Heart left ventricle (tissue), 16 donors: Measurements from ENCODE around the gene DENND4B. TPM values are rescaled to one million over a fixed set of nuclear protein-coding genes. Genes with fewer than 3 reads are reported as not detected.

Source experiments
- ATAC-seq, 4 donors: fragments of 200-7000 bp; cut with Tn5 transposase; one replicate each; pipeline ENCODE4 v1.9.1; 2020 to 2022; ENCODE audit warnings: moderate library complexity in 4 of 4, mild to moderate bottlenecking in 3 of 4, moderate number of reproducible peaks in 1 of 4
- DNase-seq, 5 donors: peaks; one replicate each; pipeline ENCODE4 v3.0.0-alpha.2; 2020
- H3K27ac ChIP-seq, 12 donors: fragments of 200-600 bp; sonication (generic) in 4 of 12; one replicate each; pipeline versions ENCODE4 v1.5.0 to v1.8.0; 2016 to 2022; ENCODE audit warnings: mild to moderate bottlenecking in 2 of 12
- H3K27me3 ChIP-seq, 9 donors: fragments of 200-600 bp; sonication (generic) in 2 of 9; one replicate each; pipeline versions ENCODE4 v1.5.1 to v1.8.0; 2016 to 2022; ENCODE audit warnings: mild to moderate bottlenecking in 3 of 9
- H3K36me3 ChIP-seq, 9 donors: fragments of 200-600 bp; sonication (generic) in 2 of 9; one replicate each; pipeline versions ENCODE4 v1.5.0 to v1.8.0; 2018 to 2022; ENCODE audit warnings: mild to moderate bottlenecking in 2 of 9
- H3K4me1 ChIP-seq, 12 donors: fragments of 200-600 bp; sonication (generic) in 4 of 12; one replicate each; pipeline versions ENCODE4 v1.5.0 to v1.8.0; 2016 to 2022; ENCODE audit warnings: mild to moderate bottlenecking in 3 of 12
- H3K4me3 ChIP-seq, 12 donors: fragments of 200-600 bp; sonication (generic) in 4 of 12; one replicate each; pipeline versions ENCODE4 v1.5.0 to v1.8.0; 2017 to 2022; ENCODE audit warnings: mild to moderate bottlenecking in 9 of 12, moderate library complexity in 4 of 12
- H3K9me3 ChIP-seq, 12 donors: fragments of 200-600 bp; sonication (generic) in 4 of 12; one replicate each; pipeline versions ENCODE4 v1.5.0 to v1.8.0; 2016 to 2022; ENCODE audit warnings: mild to moderate bottlenecking in 1 of 12
- POLR2A ChIP-seq, 2 donors: fragments of 450-650 bp; IDR thresholded peaks; one replicate each; pipeline ENCODE4 v1.6.1; 2017; ENCODE audit warnings: antibody characterized with exemption in 2 of 2, mild to moderate bottlenecking in 2 of 2, moderate library complexity in 2 of 2
- WGBS, 4 donors: extraction: QIAGEN DNeasy Blood & Tissue Kit in 2 of 4; methylation state at CpG; one replicate each; pipeline versions ENCODE4 v1.1.5 to v1.1.7; 2013 to 2018; 5-methylcytosine and 5-hydroxymethylcytosine counted together
- intact Hi-C, 10 donors: fragments of 100-400 bp; cut with DNase I; formaldehyde crosslinking; loops; one replicate each; pipeline versions ENCODE4 v1.11.1 to v1.14.2; 2022
- microRNA-seq, 4 donors: library from miRNA; unstranded; fragments of <30 nt; microRNA quantifications; one replicate each; pipeline versions ENCODE4 to v1.2.0, GENCODE V29; 2017 to 2020
- polyA plus RNA-seq, 2 donors: library from polyadenylated mRNA; stranded (reverse); fragments of 200-250 nt; gene quantifications; one replicate each; pipeline ENCODE4 v1.2.3, GENCODE V29; 2013
- total RNA-seq, 9 donors: library from RNA; depleted of rRNA in 2 of 9; stranded (reverse); fragments of >200 nt in 2 of 9; fragmentation: NEBNext Ultra II Directional in 3 of 9; extraction: Animal tissue kit (Norgen Biotek cat#: 25700) in 3 of 9; gene quantifications; one replicate each; pipeline versions ENCODE4 v1.1.0 to v1.2.4, GENCODE V29; 2016 to 2023
- TF ChIP-seq, protein P1 (sequence below), 12 donors: fragments of 200-600 bp; sonication (generic) in 4 of 12; IDR thresholded peaks; one replicate each; pipeline versions ENCODE4 v1.5.0 to v1.8.0; 2018 to 2022; ENCODE audit warnings: antibody characterized with exemption in 12 of 12, mild to moderate bottlenecking in 5 of 12
- donor health status: ischemic (EF 13 %, LVEDD 7.1; RV severe dilation, severe dysfunction).
- donor health status: healthy with polysubstance abuse.
- donor health status: DM: no; HTN: yes; CAD: no.
- donor health status: DM: no; HTN: no; CAD: no.
- donor health status: ischemic (EF 25% LVEDD 6.9; RV normal size, moderate dysfunction).
- donor health status: ischemic (EF 25% LVEDD 5.7; RV mildly dilated, moderate dysfunction).
- donor health status: healthy.
- donor health status: DM: yes; HTN: yes; CAD: no.
- donor health status: ischemic (EF 35%, LVEDD 5.7; RV mildly dilated, moderate dysfunction).
- donor health status: nonischemic (EF 11% LVEDD 7.7; RV severe dilation, severe dysfunction).
- donor health status: DM: yes; HTN: yes; CAD: no.
- donor health status: PGD.
- donor health status: ischemic (EF 29% LVEDD 5.4; RV normal size, mild dysfunction).
- donor health status: nonischemic (EF 23%, LVEDD 6.1; RV moderate dilation, normal function).

DENND4B gene
- total and polyA plus RNA-seq, 11 donors: 30.5 to 60.7 (median 40.8) TPM

- Histone ChIP-seq H3K27me3 (no peaks in the 10 kb centered on the region), H3K4me1 (peaks cover 0 to 40% (median 27%) of the 10 kb centered on the region in 12 donors), H3K4me3 (peak overlapping the region in 7 of 12 donors; percentile 6 to 36 (median 22)), H3K36me3 (peaks cover 0 to 2% (median 0%) of the 10 kb centered on the region in 9 donors), H3K9me3 (no peaks in the 10 kb centered on the region), H3K27ac (peak overlapping the region in 7 of 12 donors; percentile 19 to 59 (median 45))
- DNase-seq (no peak), ATAC-seq (peak in 2 of 4 donors; percentile 9 to 22)
- 16 to 24% (median 20%) methylated on average over 9 of the region's 9 CpGs for WGBS, 4 donors
- no peak for TF ChIP-seq POLR2A (IDR thresholded peaks at IDR 0.05)
- TF ChIP-seq, protein P1, sequence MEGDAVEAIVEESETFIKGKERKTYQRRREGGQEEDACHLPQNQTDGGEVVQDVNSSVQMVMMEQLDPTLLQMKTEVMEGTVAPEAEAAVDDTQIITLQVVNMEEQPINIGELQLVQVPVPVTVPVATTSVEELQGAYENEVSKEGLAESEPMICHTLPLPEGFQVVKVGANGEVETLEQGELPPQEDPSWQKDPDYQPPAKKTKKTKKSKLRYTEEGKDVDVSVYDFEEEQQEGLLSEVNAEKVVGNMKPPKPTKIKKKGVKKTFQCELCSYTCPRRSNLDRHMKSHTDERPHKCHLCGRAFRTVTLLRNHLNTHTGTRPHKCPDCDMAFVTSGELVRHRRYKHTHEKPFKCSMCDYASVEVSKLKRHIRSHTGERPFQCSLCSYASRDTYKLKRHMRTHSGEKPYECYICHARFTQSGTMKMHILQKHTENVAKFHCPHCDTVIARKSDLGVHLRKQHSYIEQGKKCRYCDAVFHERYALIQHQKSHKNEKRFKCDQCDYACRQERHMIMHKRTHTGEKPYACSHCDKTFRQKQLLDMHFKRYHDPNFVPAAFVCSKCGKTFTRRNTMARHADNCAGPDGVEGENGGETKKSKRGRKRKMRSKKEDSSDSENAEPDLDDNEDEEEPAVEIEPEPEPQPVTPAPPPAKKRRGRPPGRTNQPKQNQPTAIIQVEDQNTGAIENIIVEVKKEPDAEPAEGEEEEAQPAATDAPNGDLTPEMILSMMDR (IDR thresholded peaks at IDR 0.05): no peak
- intact Hi-C loops: loop anchor here in 2 of 10 donors (1.0 to 5.0 kb wide), 2 partner anchors 41 to 42 kb away; partner anchors contain the start of gene GATAD2B (in 1 of the 2)
Measured at GRCh38 chr1:153881751-153882150, 64.8 kb downstream of the DENND4B start.

GRCh38 chr1:153880962-153881361 lies 65.6 kb downstream of the DENND4B start:
- intact Hi-C loops: loop anchor here in 2 of 10 donors (1.0 to 5.0 kb wide), 2 partner anchors 41 to 42 kb away; partner anchors contain the start of gene GATAD2B (in 1 of the 2)
- DNase-seq (peak; percentile 85 to 92 (median 91)), ATAC-seq (peak; percentile 92 to 98 (median 95))
- TF ChIP-seq, protein P1 (IDR thresholded peaks at IDR 0.05): no peak
- no peak for TF ChIP-seq POLR2A (IDR thresholded peaks at IDR 0.05)
- peaks cover 0 to 45% (median 29%) of the 10 kb centered on the region in 12 donors for H3K4me1 ChIP-seq
- no peaks in the 10 kb centered on the region for H3K27me3 ChIP-seq
- peak overlapping the region in 7 of 12 donors; percentile 6 to 36 (median 22) for H3K4me3 ChIP-seq
- H3K27ac ChIP-seq: peak overlapping the region in 9 of 12 donors; percentile 14 to 59 (median 39)
- no peaks in the 10 kb centered on the region for H3K9me3 ChIP-seq
- H3K36me3 ChIP-seq: peaks cover 0 to 3% (median 0%) of the 10 kb centered on the region in 9 donors
- WGBS, 4 donors: 1 to 5% (median 3%) methylated on average over 5 of the region's 5 CpGs

GRCh38 chr1:153880024-153880423 lies 66.5 kb downstream of the DENND4B start:
- peak overlapping the region in 2 of 12 donors; percentile 52 for H3K27ac ChIP-seq
- H3K4me1 ChIP-seq: peaks cover 0 to 53% (median 29%) of the 10 kb centered on the region in 12 donors
- WGBS, 4 donors: 93 to 95% (median 93%) methylated on average over 9 of the region's 9 CpGs
- TF ChIP-seq POLR2A (IDR thresholded peaks at IDR 0.05): no peak
- TF ChIP-seq, protein P1 (IDR thresholded peaks at IDR 0.05): no peak
- peaks cover 0 to 3% (median 0%) of the 10 kb centered on the region in 9 donors for H3K36me3 ChIP-seq
- no peak for DNase-seq
- no peaks in the 10 kb centered on the region for H3K27me3 ChIP-seq
- ATAC-seq: no peak
- intact Hi-C loops: loop anchor here in 1 of 10 donors (5.0 kb wide), 1 partner anchor 42 kb away; the partner anchor contains the start of gene GATAD2B
- H3K9me3 ChIP-seq: no peaks in the 10 kb centered on the region
- H3K4me3 ChIP-seq: no peak overlapping the region

Small RNA genes lying within 50 kb of the gene (microRNA-seq; reads per million reads assigned to microRNA genes)
- gene MIR6737: 0.32 to 0.77 (median 0.61) reads per million in 4 donors

Other genes with a start within 250 kb of the DENND4B start
- 10 to 100 TPM; 19.6 to 33.2 (median 30.7) TPM for gene INTS3, start 218.7 kb downstream of the DENND4B start, total RNA-seq
- gene INTS3, start 218.7 kb downstream of the DENND4B start, polyA plus RNA-seq: 10 to 100 TPM; 21.9 to 41.8 TPM
- gene SLC27A3, start 171.3 kb downstream of the DENND4B start, total RNA-seq: 10 to 100 TPM in 5 of 9 donors, 1 to 10 TPM in 4; 7.9 to 37.1 (median 10.3) TPM
- 10 to 100 TPM; 18.4 to 29.4 TPM for gene SLC27A3, start 171.3 kb downstream of the DENND4B start, polyA plus RNA-seq
- gene GATAD2B, start 23.7 kb downstream of the DENND4B start, total RNA-seq: 10 to 100 TPM; 18.1 to 53.9 (median 46.2) TPM
- 1 to 10 TPM; 5.6 to 8.8 TPM for gene GATAD2B, start 23.7 kb downstream of the DENND4B start, polyA plus RNA-seq
- 10 to 100 TPM; 11.0 to 27.8 (median 18.8) TPM for gene CRTC2, start 11.9 kb upstream of the DENND4B start, total RNA-seq
- 10 to 100 TPM; 21.4 to 25.4 TPM for gene CRTC2, start 11.9 kb upstream of the DENND4B start, polyA plus RNA-seq
- gene SLC39A1, start 16.8 kb upstream of the DENND4B start, total RNA-seq: 10 to 100 TPM; 31.6 to 83.9 (median 48.4) TPM
- gene SLC39A1, start 16.8 kb upstream of the DENND4B start, polyA plus RNA-seq: 100 to 1,000 TPM in 1 of 2 donors, 10 to 100 TPM in 1; 32.5 to 163 TPM
- gene CREB3L4, start 21.2 kb upstream of the DENND4B start, total RNA-seq: 1 to 10 TPM; 2.5 to 7.2 (median 4.5) TPM
- gene CREB3L4, start 21.2 kb upstream of the DENND4B start, polyA plus RNA-seq: 1 to 10 TPM; 4.8 to 5.7 TPM
- 100 to 1,000 TPM in 3 of 9 donors, 10 to 100 TPM in 6; 55.0 to 175 (median 79.5) TPM for gene JTB, start 31.0 kb upstream of the DENND4B start, total RNA-seq
- 100 to 1,000 TPM in 1 of 2 donors, 10 to 100 TPM in 1; 87.4 to 222 TPM for gene JTB, start 31.0 kb upstream of the DENND4B start, polyA plus RNA-seq
- 10 to 100 TPM; 18.2 to 97.6 (median 49.3) TPM for gene RAB13, start 39.6 kb upstream of the DENND4B start, total RNA-seq
- gene RAB13, start 39.6 kb upstream of the DENND4B start, polyA plus RNA-seq: 100 to 1,000 TPM in 1 of 2 donors, 10 to 100 TPM in 1; 79.5 to 107 TPM
- gene RPS27, start 44.0 kb upstream of the DENND4B start, total RNA-seq: 1,000 to 10,000 TPM in 1 of 9 donors, 100 to 1,000 TPM in 8; 537 to 1,013 (median 772) TPM
- 1,000 to 10,000 TPM; 3,213 to 7,204 TPM for gene RPS27, start 44.0 kb upstream of the DENND4B start, polyA plus RNA-seq
- under 1 TPM in 3 of 9 donors, not detected in 6; 0.04 to 0.31 (median 0.05) TPM for gene NUP210L, start 208.4 kb upstream of the DENND4B start, total RNA-seq
- not detected for gene NUP210L, start 208.4 kb upstream of the DENND4B start, polyA plus RNA-seq
- 100 to 1,000 TPM in 7 of 9 donors, 10 to 100 TPM in 2; 76.5 to 259 (median 120) TPM for gene TPM3, start 245.4 kb upstream of the DENND4B start, total RNA-seq
- gene TPM3, start 245.4 kb upstream of the DENND4B start, polyA plus RNA-seq: 100 to 1,000 TPM; 101 to 163 TPM